RWPE1 (cell line): ENCODE measurements around the gene NAE1.

Experiments used
- CTCF ChIA-PET: fragments of 350-600 bp; sonication (Branson Sonifier 250); formaldehyde crosslinking; extraction: SDS; loops from one replicate; lab custom pipeline; 2021; lab: Yijun Ruan, JAX
- POLR2A ChIA-PET: fragments of 400-600 bp; formaldehyde crosslinking; extraction: SDS; loops from one replicate; lab custom pipeline; 2020; ENCODE audit warnings: antibody characterized with exemption; ENCODE audit not compliant: low non-redundant PET; lab: Yijun Ruan, JAX
- DNase-seq: peaks from one replicate; pipeline ENCODE4 v3.0.0; 2012; ENCODE audit warnings: low spot score
- H3K27ac ChIP-seq: fragments of 450-650 bp; 2 replicates; pipeline ENCODE4 v1.5.1; 2017
- CTCF ChIP-seq: fragments of 450-650 bp; conservative IDR thresholded peaks from 2 replicates; pipeline ENCODE4 v1.5.1; 2017; ENCODE audit warnings: low read depth, mild to moderate bottlenecking

NAE1 gene

GRCh38 chr16:66832190-66832589 is 1.4 kb upstream of the NAE1 start:
- ChIA-PET POLR2A (no interaction called here), CTCF (interaction anchor here (0.7 to 2.9 kb wide), 6 partner anchors 17 to 251 kb away, joined by 3 to 25 read pairs (median 4); no protein-coding TSS in a partner anchor)
- TF ChIP-seq CTCF = no peak
- no peak for DNase-seq
- H3K27ac ChIP-seq = no peak overlapping the region

- CTCF ChIA-PET = no interaction called here
- TF ChIP-seq CTCF = no peak
- POLR2A ChIA-PET = no interaction called here
- DNase-seq = no peak
- H3K27ac ChIP-seq = peak overlapping the region; percentile 40; the same call in 1 of the 2 replicates
Observed at GRCh38 chr16:66824006-66824405, 6.8 kb downstream of the NAE1 start.

- DNase-seq = no peak
- CTCF ChIA-PET = no interaction called here
- H3K27ac ChIP-seq = no peak overlapping the region
- POLR2A ChIA-PET = no interaction called here
- no peak for TF ChIP-seq CTCF
Observed at GRCh38 chr16:66814734-66815133, 16.0 kb downstream of the NAE1 start.

GRCh38 chr16:66811043-66811442 is 19.7 kb downstream of the NAE1 start:
- ChIA-PET POLR2A (interaction anchor here (0.6 kb wide), 1 partner anchor 57 kb away, joined by 3 read pairs; no protein-coding TSS in a partner anchor), CTCF (interaction anchor here (0.8 to 1.0 kb wide), 3 partner anchors 18 to 59 kb away, joined by 3 to 7 read pairs (median 4); no protein-coding TSS in a partner anchor)
- DNase-seq = no peak
- no peak for TF ChIP-seq CTCF
- H3K27ac ChIP-seq = peak overlapping the region; percentile 40; the same call in 1 of the 2 replicates

GRCh38 chr16:66810391-66810790 is 20.4 kb downstream of the NAE1 start:
- ChIA-PET POLR2A (interaction anchor here (0.6 kb wide), 1 partner anchor 58 kb away, joined by 3 read pairs; no protein-coding TSS in a partner anchor), CTCF (interaction anchor here (0.6 to 1.0 kb wide), 5 partner anchors 13 to 58 kb away, joined by 3 to 7 read pairs (median 4); no protein-coding TSS in a partner anchor)
- no peak overlapping the region for H3K27ac ChIP-seq
- DNase-seq = peak; percentile 26
- no peak for TF ChIP-seq CTCF

- no peak for TF ChIP-seq CTCF
- no peak overlapping the region for H3K27ac ChIP-seq
- CTCF ChIA-PET = interaction anchor here (0.6 to 1.0 kb wide), 3 partner anchors 13 to 57 kb away, joined by 3 to 4 read pairs (median 3); no protein-coding TSS in a partner anchor
- POLR2A ChIA-PET = no interaction called here
- DNase-seq = no peak
Observed at GRCh38 chr16:66809765-66810164, 21.0 kb downstream of the NAE1 start.
